Heart right ventricle (tissue), 16 donors: ENCODE data around the gene MGAM2. TPM values are rescaled to one million over a fixed set of nuclear protein-coding genes. Genes with fewer than 3 reads are reported as not detected.

Experiments used
- ATAC-seq, 8 donors: fragments of 200-7000 bp; cut with Tn5 transposase; one replicate each; pipeline ENCODE4 v1.9.1; 2020; ENCODE audit warnings: mild to moderate bottlenecking in 8 of 8, moderate library complexity in 8 of 8, moderate number of reproducible peaks in 1 of 8
- DNase-seq, 2 donors: peaks; one replicate each; pipeline ENCODE4 v3.0.0-alpha.2; 2020
- H3K27ac ChIP-seq, 10 donors: fragments of 200-600 bp; sonication (generic) in 2 of 10; one replicate each; pipeline versions ENCODE4 v1.5.0 to v1.8.0; 2020 to 2022; ENCODE audit warnings: mild to moderate bottlenecking in 3 of 10
- H3K27me3 ChIP-seq, 7 donors: fragments of 200-600 bp; one replicate each; pipeline ENCODE4 v1.8.0; 2021 to 2022; ENCODE audit warnings: mild to moderate bottlenecking in 2 of 7
- H3K36me3 ChIP-seq, 9 donors: fragments of 200-600 bp; sonication (generic) in 1 of 9; one replicate each; pipeline versions ENCODE4 v1.5.0 to v1.8.0; 2020 to 2022; ENCODE audit warnings: mild to moderate bottlenecking in 2 of 9
- H3K4me1 ChIP-seq, 9 donors: fragments of 200-600 bp; sonication (generic) in 1 of 9; one replicate each; pipeline versions ENCODE4 v1.5.0 to v1.8.0; 2020 to 2022; ENCODE audit warnings: mild to moderate bottlenecking in 4 of 9
- H3K4me3 ChIP-seq, 10 donors: fragments of 200-600 bp; sonication (generic) in 2 of 10; one replicate each; pipeline versions ENCODE4 v1.5.0 to v1.8.0; 2020 to 2022; ENCODE audit warnings: mild to moderate bottlenecking in 7 of 10, moderate library complexity in 2 of 10
- H3K9me3 ChIP-seq, 11 donors: fragments of 200-600 bp in 10 of 11; sonication (generic) in 2 of 11; one replicate each; pipeline versions ENCODE4 v1.5.0 to v1.8.0; 2013 to 2022; ENCODE audit warnings: mild to moderate bottlenecking in 2 of 11, control low read depth in 1 of 11, moderate library complexity in 1 of 11
- WGBS, 2 donors: extraction: QIAGEN DNeasy Blood & Tissue Kit; methylation state at CpG; one replicate each; pipeline ENCODE4 v1.1.7; 2013; ENCODE audit warnings: inconsistent platforms in 1 of 2; 5-methylcytosine and 5-hydroxymethylcytosine counted together
- intact Hi-C, 10 donors: fragments of 100-400 bp; cut with DNase I; formaldehyde crosslinking; loops; one replicate each; pipeline versions ENCODE4 v1.11.1 to v1.14.2; 2022
- long read RNA-seq, 3 donors: library from polyadenylated mRNA; unstranded; transcript quantifications; one replicate each; pipeline ENCODE4 v2.0.0, GENCODE V29; 2020 to 2021
- polyA plus RNA-seq, 2 donors: library from polyadenylated mRNA; stranded (reverse); fragments of 200-250 nt; gene quantifications; one replicate each; pipeline ENCODE4 v1.2.3, GENCODE V29; 2013
- total RNA-seq, 10 donors: library from RNA; stranded (reverse); fragmentation: NEBNext Ultra II Directional in 3 of 10; extraction: Animal tissue kit (Norgen Biotek cat#: 25700) in 3 of 10; gene quantifications; one replicate each; pipeline versions ENCODE4 v1.2.1 to v1.2.4, GENCODE V29; 2021 to 2023
- TF ChIP-seq, protein P1 (sequence below), 9 donors: fragments of 200-600 bp; sonication (generic) in 2 of 9; IDR thresholded peaks; one replicate each; pipeline versions ENCODE4 v1.5.0 to v1.8.0; 2021 to 2022; ENCODE audit warnings: antibody characterized with exemption in 9 of 9, mild to moderate bottlenecking in 5 of 9, moderate library complexity in 1 of 9
- donor health status: Arrhythmogenic right ventricular cardiomyopathy.
- donor health status: ischemic (EF 13 %, LVEDD 7.1; RV severe dilation, severe dysfunction).
- donor health status: healthy with polysubstance abuse.
- donor health status: DM: no; HTN: yes; CAD: no.
- donor health status: DM: no; HTN: no; CAD: no.
- donor health status: ischemic (EF 25% LVEDD 6.9; RV normal size, moderate dysfunction).
- donor health status: ischemic (EF 25% LVEDD 5.7; RV mildly dilated, moderate dysfunction).
- donor health status: healthy.
- donor health status: DM: yes; HTN: yes; CAD: no.
- donor health status: Ischemic cardiomyopathy.
- donor health status: ischemic (EF 35%, LVEDD 5.7; RV mildly dilated, moderate dysfunction).
- donor health status: nonischemic (EF 11% LVEDD 7.7; RV severe dilation, severe dysfunction).
- donor health status: DM: yes; HTN: yes; CAD: no.
- donor health status: PGD.
- donor health status: ischemic (EF 29% LVEDD 5.4; RV normal size, mild dysfunction).
- donor health status: nonischemic (EF 23%, LVEDD 6.1; RV moderate dilation, normal function).

Gene MGAM2
- total RNA-seq (under 1 TPM in 3 of 10 donors, not detected in 7; 0.05 to 0.09 (median 0.08) TPM), polyA plus RNA-seq (not detected)
- long read RNA-seq, donor 1 = 0 reads
- long read RNA-seq, donor 2 = 0 reads
- long read RNA-seq, donor 3 = 0 reads

DNA sequence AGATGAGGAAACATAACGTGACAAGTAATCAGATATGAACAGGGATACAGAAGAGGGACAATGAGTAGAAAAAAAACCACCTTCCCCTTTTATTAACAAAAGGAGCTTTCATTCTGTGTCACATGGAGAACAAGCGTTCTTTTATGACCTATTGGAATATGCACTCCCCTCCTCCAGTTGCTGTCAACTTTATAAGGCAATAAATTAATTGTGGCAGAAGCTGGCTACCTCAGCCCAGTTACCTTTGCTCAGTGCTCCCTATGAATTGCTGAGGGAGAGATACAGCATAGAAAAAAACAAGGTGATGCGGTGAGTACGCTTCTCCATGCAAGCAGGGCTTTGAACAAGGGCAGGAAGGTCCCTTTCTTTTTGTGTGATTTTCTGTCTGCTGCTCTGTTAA, at the start of gene MGAM2:
TSS of gene MGAM2 (plus strand) at position 220 of the 400 bp plus-strand sequence. CDS start 5,156 bp downstream, outside the sequence.
- Histone ChIP-seq H3K36me3 (no peaks in the 10 kb centered on the region), H3K27me3 (peaks cover 0 to 6% (median 0%) of the 10 kb centered on the region in 7 donors), H3K4me3 (no peak within 1 kb of the TSS), H3K4me1 (no peaks in the 10 kb centered on the region), H3K9me3 (no peaks in the 10 kb centered on the region), H3K27ac (no peak within 1 kb of the TSS)
- intact Hi-C loops = no loop called here
- WGBS, 2 donors = 61 to 80% methylated on average over 4 of the region's 4 CpGs
- DNase-seq (no peak), ATAC-seq (no peak)
- TF ChIP-seq, protein P1, sequence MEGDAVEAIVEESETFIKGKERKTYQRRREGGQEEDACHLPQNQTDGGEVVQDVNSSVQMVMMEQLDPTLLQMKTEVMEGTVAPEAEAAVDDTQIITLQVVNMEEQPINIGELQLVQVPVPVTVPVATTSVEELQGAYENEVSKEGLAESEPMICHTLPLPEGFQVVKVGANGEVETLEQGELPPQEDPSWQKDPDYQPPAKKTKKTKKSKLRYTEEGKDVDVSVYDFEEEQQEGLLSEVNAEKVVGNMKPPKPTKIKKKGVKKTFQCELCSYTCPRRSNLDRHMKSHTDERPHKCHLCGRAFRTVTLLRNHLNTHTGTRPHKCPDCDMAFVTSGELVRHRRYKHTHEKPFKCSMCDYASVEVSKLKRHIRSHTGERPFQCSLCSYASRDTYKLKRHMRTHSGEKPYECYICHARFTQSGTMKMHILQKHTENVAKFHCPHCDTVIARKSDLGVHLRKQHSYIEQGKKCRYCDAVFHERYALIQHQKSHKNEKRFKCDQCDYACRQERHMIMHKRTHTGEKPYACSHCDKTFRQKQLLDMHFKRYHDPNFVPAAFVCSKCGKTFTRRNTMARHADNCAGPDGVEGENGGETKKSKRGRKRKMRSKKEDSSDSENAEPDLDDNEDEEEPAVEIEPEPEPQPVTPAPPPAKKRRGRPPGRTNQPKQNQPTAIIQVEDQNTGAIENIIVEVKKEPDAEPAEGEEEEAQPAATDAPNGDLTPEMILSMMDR (IDR thresholded peaks at IDR 0.05) = no peak

DNA sequence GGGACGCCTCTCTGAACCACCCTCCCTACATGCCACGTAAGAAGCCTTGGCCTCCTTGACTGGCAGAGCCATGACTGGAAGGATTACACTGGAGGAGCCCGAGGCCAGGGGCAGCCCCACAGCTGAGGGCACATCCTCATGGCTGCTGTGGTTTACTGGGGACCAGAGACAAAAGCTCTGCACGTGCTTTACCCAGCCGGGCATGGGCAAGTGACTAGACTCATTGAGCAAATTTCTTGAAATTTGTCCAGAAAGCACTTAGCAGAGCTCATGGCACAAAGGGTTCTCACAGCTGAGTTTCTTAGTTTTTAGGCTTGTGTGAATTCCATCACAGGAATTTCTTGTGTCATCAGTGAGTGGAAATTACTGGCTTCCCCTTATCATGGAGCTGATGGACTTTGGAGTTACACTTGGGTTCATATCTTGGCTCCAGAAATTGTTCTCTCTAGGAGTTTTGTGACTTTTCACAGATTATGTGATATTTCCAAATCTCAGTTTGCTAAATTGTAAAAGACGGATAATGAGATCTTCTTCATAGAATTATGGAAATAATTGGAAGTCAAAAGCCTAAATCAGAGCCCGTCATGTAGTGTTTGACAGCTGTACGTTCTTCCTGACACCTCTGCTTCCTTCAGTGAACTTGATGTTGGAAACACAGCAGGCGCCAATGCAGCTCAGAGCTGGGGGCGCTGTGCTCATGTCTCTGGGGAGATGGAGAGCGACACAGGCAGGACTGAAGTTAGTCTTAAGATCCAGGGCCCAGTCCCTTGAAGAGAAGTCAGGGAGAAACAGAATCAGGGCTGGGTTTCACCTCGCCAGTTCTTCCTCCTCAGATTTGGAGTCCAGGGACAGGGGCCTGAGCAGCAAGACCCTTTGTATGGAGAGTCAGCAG, 47.7 kb upstream of the MGAM2 start:
- TF ChIP-seq, protein P1 (IDR thresholded peaks at IDR 0.05) = no peak
- no peaks in the 10 kb centered on the region for H3K36me3 ChIP-seq
- no peak overlapping the region for H3K27ac ChIP-seq
- 58 to 64% methylated on average over 11 to 12 of the region's 12 CpGs for WGBS, 2 donors
- no peak overlapping the region for H3K4me3 ChIP-seq
- ATAC-seq = no peak
- H3K27me3 ChIP-seq = no peaks in the 10 kb centered on the region
- intact Hi-C loops = loop anchor here in 1 of 10 donors (2.0 kb wide), 1 partner anchor 35 kb away; no protein-coding TSS in a partner anchor
- H3K4me1 ChIP-seq = no peaks in the 10 kb centered on the region
- DNase-seq = no peak
- no peaks in the 10 kb centered on the region for H3K9me3 ChIP-seq

DNA sequence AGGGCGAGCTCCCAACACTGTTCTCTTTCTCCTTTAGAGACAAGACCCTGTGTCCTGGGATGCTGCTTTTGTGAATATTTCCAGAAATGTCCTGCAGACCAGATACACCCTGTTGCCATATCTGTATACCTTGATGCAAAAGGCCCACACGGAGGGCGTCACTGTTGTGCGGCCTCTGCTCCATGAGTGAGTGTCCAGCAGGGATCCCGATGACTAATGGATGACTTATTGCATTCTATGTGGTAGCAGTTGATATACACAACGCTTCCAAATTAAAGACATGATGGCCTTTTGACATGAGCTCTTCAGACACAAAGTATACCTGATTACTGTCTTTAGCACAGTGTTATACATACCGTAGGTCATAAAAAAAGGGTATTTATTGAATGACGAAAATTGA, 45.0 kb upstream of the MGAM2 start:
- no peak for ATAC-seq
- TF ChIP-seq, protein P1 (IDR thresholded peaks at IDR 0.05) = no peak
- WGBS, 2 donors = 89 to 93% methylated on average over 8 of the region's 8 CpGs

DNA sequence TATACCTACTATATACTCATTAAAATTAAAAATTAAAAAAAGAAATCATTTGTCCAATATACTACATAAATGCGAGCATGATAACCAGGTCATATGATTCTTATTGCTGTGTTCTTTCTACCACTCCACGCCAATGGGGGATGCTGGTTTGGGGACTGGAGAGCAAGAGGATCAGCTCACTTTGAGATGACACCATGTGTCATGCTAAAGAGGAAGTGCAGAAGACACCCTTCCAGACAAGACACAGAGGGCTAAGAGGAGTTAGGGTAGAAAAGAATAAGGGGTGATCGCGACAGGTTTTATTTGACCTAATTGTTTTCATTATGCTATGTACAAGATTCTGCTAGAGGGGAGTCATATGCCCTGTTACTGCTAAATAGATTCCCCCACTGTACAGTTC, 33.8 kb upstream of the MGAM2 start:
- Histone ChIP-seq H3K4me3 (no peak overlapping the region), H3K27ac (no peak overlapping the region), H3K4me1 (no peaks in the 10 kb centered on the region), H3K9me3 (no peaks in the 10 kb centered on the region), H3K36me3 (no peaks in the 10 kb centered on the region), H3K27me3 (no peaks in the 10 kb centered on the region)
- 91% methylated on average over 4 of the region's 4 CpGs for WGBS, 2 donors
- no peak for ATAC-seq
- TF ChIP-seq, protein P1 (IDR thresholded peaks at IDR 0.05) = no peak
- no peak for DNase-seq
- intact Hi-C loops = no loop called here

More for the DNA sequence above, 45.0 kb upstream of the MGAM2 start:
- DNase-seq = no peak
- intact Hi-C loops = no loop called here
- no peaks in the 10 kb centered on the region for H3K36me3 ChIP-seq
- no peaks in the 10 kb centered on the region for H3K9me3 ChIP-seq
- H3K4me3 ChIP-seq = no peak overlapping the region
- H3K27ac ChIP-seq = no peak overlapping the region
- H3K27me3 ChIP-seq = no peaks in the 10 kb centered on the region
- H3K4me1 ChIP-seq = no peaks in the 10 kb centered on the region
